A204.1 (cell line): ENCODE results near the gene LIAS.
"Not testable (repeated sequence)": the region's sequence is repeated elsewhere in the genome, so short reads cannot be mapped to it uniquely, and the experiment has no call there.

ENCODE experiments used
- FAIRE-seq: peaks from 2 replicates; lab custom pipeline; 2012; peaks lifted over from hg19 to GRCh38; lab: Jason Lieb, UNC

The LIAS gene

GRCh38 chr4:39502019-39502663 lies 43.3 kb downstream of the LIAS start:
- FAIRE-seq, result peak; percentile 3

- FAIRE-seq, result not testable (repeated sequence)
These were observed 43.8 kb downstream of the LIAS start for GRCh38 chr4:39502664-39503035.

GRCh38 chr4:39504538-39504937 lies 45.7 kb downstream of the LIAS start:
- FAIRE-seq, result no peak

GRCh38 chr4:39505581-39505980 lies 46.7 kb downstream of the LIAS start:
- FAIRE-seq, result no peak

- FAIRE-seq, result no peak
These were observed 51.6 kb downstream of the LIAS start for GRCh38 chr4:39510348-39510929.

- not testable (repeated sequence) for FAIRE-seq
These were observed 55.4 kb downstream of the LIAS start for GRCh38 chr4:39514266-39514665.

- no peak for FAIRE-seq
These were observed 56.1 kb downstream of the LIAS start for GRCh38 chr4:39514888-39515401.

- not testable (repeated sequence) for FAIRE-seq
These were observed 57.0 kb downstream of the LIAS start for GRCh38 chr4:39515669-39516401.

GRCh38 chr4:39516407-39516966 lies 57.6 kb downstream of the LIAS start:
- no peak for FAIRE-seq

- FAIRE-seq, result no peak
These were observed 59.6 kb downstream of the LIAS start for GRCh38 chr4:39518484-39518883.

GRCh38 chr4:39521253-39521919 lies 62.5 kb downstream of the LIAS start:
- peak; percentile 84 for FAIRE-seq

- FAIRE-seq, result no peak
These were observed 63.2 kb downstream of the LIAS start for GRCh38 chr4:39522068-39522467.

- no peak for FAIRE-seq
These were observed 65.5 kb downstream of the LIAS start for GRCh38 chr4:39524161-39524957.

GRCh38 chr4:39525822-39526690 lies 67.2 kb downstream of the LIAS start:
- no peak for FAIRE-seq

GRCh38 chr4:39526765-39527295 lies 68.0 kb downstream of the LIAS start:
- FAIRE-seq, result no peak

GRCh38 chr4:39527296-39528060 lies 68.6 kb downstream of the LIAS start, which contains the start of gene UGDH:
TSS of gene UGDH (minus strand) at chr4:39527439. CDS start at chr4:39521512, 5,927 bp downstream.
- FAIRE-seq, result peak; percentile 90

- FAIRE-seq, result no peak
These were observed 69.2 kb downstream of the LIAS start for GRCh38 chr4:39528061-39528465.
